GM18520 (cell line): ENCODE measurements around the gene NEK6.

ENCODE experiments used
- ATAC-seq: cut with Tn5 transposase; IDR thresholded peaks from one replicate; pipeline ENCODE4 v1.9.1; 2021; ENCODE audit not compliant: unreplicated experiment

The NEK6 gene

GRCh38 chr9:124392871-124393460 lies 135.2 kb downstream of the NEK6 start:
- no peak for ATAC-seq

DNA sequence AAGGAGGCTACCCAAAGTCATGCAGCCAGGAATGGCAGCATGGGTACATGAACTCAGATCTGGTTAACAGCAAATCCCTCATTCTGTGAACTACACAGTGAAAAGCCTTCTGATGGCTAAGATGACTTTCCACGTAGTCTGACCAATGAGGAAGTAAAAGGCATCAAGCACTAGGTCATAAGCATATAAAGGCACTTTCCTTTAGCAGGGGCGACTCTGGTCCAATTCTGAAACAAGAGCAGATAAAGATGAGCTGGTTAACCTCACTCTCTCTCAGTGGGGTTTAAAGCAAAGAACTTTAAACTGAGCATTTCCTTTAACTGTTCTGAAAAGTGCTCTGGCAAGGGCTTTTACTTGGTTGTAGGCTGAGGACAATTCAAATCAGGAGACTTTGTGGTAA lies 136.4 kb downstream of the NEK6 start:
- ATAC-seq: no peak

GRCh38 chr9:124394596-124394995 lies 136.8 kb downstream of the NEK6 start:
- no peak for ATAC-seq

DNA sequence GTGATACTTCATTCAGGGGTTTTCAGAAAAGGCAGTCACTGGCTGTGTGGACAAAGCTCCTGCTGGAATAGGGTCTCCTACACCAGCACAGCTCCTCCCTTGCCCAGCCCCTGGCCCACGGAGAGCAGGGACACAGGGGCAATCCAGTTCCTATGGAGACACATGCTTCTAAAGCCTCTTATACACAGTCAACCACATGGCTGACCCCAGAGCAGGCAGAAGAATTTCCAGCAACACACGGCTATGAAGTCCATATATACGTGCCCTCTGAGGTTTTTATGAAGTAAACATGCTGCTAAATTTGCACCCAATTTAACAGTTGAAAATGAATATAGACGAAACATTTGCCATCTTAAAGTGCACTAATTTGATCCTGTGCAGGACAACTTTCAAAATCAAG lies 138.1 kb downstream of the NEK6 start:
- ATAC-seq: no peak

DNA sequence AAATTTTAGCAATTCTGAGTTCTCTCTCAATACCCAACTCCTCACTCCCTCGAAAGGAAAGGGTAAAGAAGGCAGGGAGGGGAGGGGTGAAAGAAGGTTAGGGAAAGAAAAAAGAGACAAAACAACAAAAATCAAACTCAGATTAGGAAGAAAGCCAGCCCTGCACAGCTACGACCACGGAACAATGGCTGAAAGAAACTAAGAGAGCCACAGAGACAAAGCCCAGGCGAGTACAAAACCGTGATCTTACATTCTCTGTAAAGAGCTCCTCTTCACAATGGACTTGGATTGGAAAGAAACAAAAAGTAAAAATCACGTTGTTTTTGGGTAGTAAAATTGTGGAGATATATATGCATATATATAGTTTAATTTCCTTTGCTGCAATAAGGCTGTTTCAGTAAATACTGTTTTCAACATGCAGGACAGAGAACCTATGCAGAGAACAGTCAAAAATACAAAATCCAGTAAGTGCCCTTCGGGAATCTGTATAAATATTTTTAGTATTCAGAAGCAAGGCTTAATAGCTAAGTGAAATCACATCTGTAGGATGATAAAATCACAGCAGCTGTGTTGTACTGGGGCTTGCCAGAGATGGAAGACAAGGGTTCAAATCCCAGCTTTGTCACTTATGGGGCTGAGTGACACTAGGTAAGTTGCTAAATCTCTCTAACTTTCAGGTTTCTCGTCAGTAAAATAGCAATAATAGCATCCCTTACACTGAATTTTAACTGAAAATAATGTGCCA lies 140.6 kb downstream of the NEK6 start:
- ATAC-seq: no peak

DNA sequence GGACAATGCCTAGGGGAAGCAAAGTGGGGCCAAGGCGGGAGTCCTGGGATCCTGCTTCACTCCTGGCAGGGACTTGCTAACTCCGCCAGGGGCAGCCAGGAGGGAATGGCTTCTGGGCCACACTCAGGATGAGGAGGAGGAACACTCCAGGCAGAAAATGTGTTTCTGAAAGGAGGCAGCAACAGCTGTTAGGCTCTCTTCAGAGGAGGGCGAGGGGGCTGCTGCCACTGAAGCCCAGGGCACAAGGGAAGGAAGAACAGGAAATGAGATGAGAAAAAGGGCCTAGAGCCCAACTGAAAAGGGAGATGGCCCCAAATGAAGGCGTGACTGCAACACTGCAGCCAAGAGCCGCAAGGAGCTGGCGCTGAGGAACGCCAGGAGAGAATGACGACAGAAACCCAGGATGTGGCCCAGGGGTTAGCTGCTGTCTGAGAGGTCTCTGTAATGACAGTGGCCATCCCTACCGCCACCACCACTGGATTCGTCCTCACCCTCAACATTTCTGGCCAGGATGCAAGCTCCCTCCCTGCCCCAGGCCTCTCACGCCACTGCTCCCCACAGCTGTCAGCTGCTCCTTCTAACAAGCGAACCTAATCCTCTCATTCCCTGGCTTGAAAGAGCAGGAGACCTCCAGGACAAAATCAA lies 141.7 kb downstream of the NEK6 start:
- no peak for ATAC-seq

DNA sequence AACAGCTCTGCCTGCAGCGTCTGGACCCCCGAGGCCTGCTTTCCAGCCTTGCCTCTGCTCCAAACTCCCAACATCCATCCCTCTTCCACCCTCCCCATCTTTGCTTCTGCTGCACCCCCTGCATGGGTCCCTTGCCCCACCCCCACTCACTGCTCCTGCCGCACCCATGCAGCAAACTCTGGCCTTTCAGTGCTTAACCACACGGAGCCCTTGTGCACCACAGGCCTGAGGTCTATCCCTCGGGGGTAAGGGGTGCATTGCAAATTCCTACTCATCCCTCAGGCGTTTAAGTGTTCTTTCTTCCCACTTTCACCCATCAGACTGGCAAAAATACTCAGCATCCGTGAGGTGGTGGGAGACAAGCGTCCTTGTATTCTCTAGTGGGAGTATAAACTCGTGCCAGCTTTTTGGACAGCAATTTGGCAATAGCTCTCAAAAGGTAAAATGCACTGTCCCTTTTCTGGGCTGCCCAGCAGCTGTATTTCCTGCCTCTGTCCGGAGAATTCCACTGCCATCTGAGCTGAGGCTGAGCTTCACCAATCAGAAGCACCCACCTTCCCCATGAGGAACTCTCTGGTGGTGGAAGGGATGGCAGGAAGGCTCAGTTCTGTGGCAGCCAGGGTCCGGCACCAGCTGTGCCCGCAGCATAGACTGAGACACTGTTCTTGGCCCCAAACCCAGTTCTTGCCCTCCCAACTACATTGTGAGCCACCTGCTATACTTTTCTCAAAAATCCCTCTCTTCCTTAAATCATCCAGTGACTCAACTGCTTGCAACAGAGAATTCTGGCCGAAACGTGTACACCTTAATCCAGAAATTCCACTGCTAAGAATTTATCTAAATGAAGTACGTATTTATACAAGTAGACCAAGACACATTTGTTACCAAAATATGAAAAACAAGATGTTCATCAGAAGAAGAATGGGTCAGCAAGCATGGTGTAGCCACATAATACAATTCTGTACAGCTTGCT lies 142.5 kb downstream of the NEK6 start:
- ATAC-seq: no peak
